OCI-LY1 (cell line): Measurements from ENCODE around the gene UBA6.

ENCODE experiments used
- CTCF ChIP-seq: fragments of 200-600 bp; sonication (generic), shearing (Covaris generic); IDR thresholded peaks from 2 replicates; pipeline ENCODE4 v1.5.1; 2017; ENCODE audit warnings: mild to moderate bottlenecking, antibody characterized with exemption, low read length, moderate library complexity, mixed read lengths
- EZH2 ChIP-seq: fragments of 200-600 bp; sonication (generic), shearing (Covaris generic); IDR thresholded peaks from 2 replicates; pipeline ENCODE4 v1.8.0; 2017; ENCODE audit warnings: borderline replicate concordance, mixed run types, mild to moderate bottlenecking, antibody characterized with exemption, low read length, moderate library complexity, mixed read lengths

DNA sequence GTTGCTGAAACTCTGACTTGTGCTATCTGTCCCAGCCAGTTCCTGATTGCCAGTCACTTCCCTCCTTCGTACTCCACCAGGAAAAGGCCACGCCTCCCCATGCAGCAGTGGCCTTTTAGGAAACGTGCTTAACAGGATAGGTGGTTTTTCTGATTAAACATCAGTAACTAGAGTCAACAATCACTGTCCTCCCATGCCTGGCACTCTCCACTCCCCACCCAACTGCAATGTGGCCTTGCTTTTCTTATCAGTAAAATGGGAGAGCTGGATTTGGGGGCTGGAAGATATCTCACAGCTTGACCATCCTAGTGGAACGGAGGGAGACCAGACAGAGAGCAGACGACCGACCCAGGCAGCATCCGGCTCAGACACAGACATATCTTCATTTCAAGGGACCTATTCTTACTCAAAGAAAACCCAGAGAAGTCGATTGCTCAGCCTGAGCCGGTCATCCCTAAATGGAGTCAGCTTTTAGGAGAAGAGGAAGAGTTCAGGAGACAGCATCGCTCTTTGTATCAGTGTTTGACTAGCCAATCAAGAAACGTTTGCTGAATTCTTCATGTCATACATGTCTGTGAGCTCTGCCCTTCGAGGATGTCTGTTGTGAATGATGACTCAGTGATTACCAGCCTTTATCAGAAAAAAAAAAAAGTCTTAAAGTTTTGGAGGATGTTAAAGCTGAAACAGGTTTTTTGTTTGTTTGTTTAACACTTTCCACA lies 12.7 kb upstream of the UBA6 start:
- TF ChIP-seq CTCF (no peak), EZH2 (no peak)
